MCF 10A (cell line): Measurements from ENCODE around the gene FAR2. TPM values are rescaled to one million over a fixed set of nuclear protein-coding genes. Genes with fewer than 3 reads are reported as not detected.

Experiments used
- BruUV-seq: library from RNA; stranded (reverse); fragments of 400-500 nt; replicated peaks from 2 replicates; lab custom pipeline; 2021; lab: Mats Ljungman, UMichigan
- CTCF ChIA-PET: fragments of 300-600 bp; sonication (Branson Sonifier 250); formaldehyde crosslinking; extraction: SDS; loops from one replicate; lab custom pipeline; 2021; ENCODE audit warnings: antibody characterized with exemption, inconsistent platforms; lab: Yijun Ruan, JAX
- POLR2A ChIA-PET: fragments of 300-600, 350-650 bp; sonication (Branson Sonifier 250); formaldehyde crosslinking; extraction: SDS; loops from one replicate; lab custom pipeline; 2020; ENCODE audit warnings: antibody characterized with exemption, inconsistent platforms; lab: Yijun Ruan, JAX
- DNase-seq: peaks from one replicate; pipeline ENCODE4 v3.0.0-alpha.2; 2018; ENCODE audit not compliant: unreplicated experiment
- H3K27ac Mint-ChIP-seq: one replicate; pipeline ENCODE4 v1.8.0; 2022; ENCODE audit warnings: mild to moderate bottlenecking, low read depth, mixed read lengths; ENCODE audit not compliant: unreplicated experiment
- H3K27me3 Mint-ChIP-seq: one replicate; pipeline ENCODE4 v1.8.0; 2022; ENCODE audit warnings: mixed read lengths; ENCODE audit not compliant: insufficient read depth, unreplicated experiment
- H3K36me3 Mint-ChIP-seq: one replicate; pipeline ENCODE4 v1.8.0; 2022; ENCODE audit warnings: mild to moderate bottlenecking, moderate library complexity, mixed read lengths; ENCODE audit not compliant: insufficient read depth, unreplicated experiment
- H3K4me1 Mint-ChIP-seq: one replicate; pipeline ENCODE4 v1.8.0; 2022; ENCODE audit warnings: mixed read lengths; ENCODE audit not compliant: insufficient read depth, unreplicated experiment
- H3K4me3 Mint-ChIP-seq: one replicate; pipeline ENCODE4 v1.8.0; 2022; ENCODE audit warnings: mild to moderate bottlenecking, moderate library complexity, mixed read lengths; ENCODE audit not compliant: unreplicated experiment
- H3K9me3 Mint-ChIP-seq: one replicate; pipeline ENCODE4 v1.8.0; 2022; ENCODE audit warnings: mixed read lengths; ENCODE audit not compliant: unreplicated experiment
- intact Hi-C: fragments of 100-400 bp; cut with micrococcal nuclease; formaldehyde crosslinking; loops from 2 replicates; pipeline ENCODE4 v1.14.1; 2022
- total RNA-seq: library from RNA; stranded (reverse); gene quantifications from 2 replicates; pipeline ENCODE4 v1.2.3, GENCODE V29; 2022
- TF ChIP-seq, protein P1 (sequence below): fragments of 200-600 bp; IDR thresholded peaks from one replicate; pipeline ENCODE4 v1.8.0; 2022; ENCODE audit warnings: antibody characterized with exemption, mild to moderate bottlenecking; ENCODE audit not compliant: unreplicated experiment

FAR2 gene
- total RNA-seq, 1 experiment from 2014 or later, result 1.7 TPM

DNA sequence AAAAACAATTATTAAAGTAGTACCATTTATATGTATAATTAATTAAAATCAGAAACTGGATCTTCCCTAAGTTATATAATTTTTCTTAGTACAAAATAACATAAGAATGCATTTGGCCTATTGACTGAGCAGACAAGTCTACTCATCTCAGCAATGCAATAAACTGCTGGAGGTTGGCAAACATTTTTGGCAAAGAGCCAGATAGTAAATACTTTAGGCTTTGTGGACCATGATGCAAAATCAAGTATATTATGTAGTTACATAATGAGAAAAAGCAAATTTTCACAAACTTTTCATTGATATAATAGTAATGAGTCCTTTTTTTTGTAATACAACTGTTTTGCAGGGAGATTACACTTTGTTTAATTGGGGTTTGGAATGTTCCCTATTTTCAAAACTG is 201.0 kb downstream of the FAR2 start:
- Mint-ChIP-seq H3K27me3 (no peaks in the 10 kb centered on the region), H3K9me3 (no peaks in the 10 kb centered on the region), H3K4me3 (no peak overlapping the region), H3K36me3 (peaks cover 61% of the 10 kb centered on the region), H3K4me1 (no peaks in the 10 kb centered on the region), H3K27ac (no peak overlapping the region)
- ChIA-PET CTCF (no interaction called here), POLR2A (no interaction called here)
- intact Hi-C loops, result loop anchor here (10.0 kb wide), 1 partner anchor 135 kb away; no protein-coding TSS in a partner anchor
- TF ChIP-seq, protein P1, sequence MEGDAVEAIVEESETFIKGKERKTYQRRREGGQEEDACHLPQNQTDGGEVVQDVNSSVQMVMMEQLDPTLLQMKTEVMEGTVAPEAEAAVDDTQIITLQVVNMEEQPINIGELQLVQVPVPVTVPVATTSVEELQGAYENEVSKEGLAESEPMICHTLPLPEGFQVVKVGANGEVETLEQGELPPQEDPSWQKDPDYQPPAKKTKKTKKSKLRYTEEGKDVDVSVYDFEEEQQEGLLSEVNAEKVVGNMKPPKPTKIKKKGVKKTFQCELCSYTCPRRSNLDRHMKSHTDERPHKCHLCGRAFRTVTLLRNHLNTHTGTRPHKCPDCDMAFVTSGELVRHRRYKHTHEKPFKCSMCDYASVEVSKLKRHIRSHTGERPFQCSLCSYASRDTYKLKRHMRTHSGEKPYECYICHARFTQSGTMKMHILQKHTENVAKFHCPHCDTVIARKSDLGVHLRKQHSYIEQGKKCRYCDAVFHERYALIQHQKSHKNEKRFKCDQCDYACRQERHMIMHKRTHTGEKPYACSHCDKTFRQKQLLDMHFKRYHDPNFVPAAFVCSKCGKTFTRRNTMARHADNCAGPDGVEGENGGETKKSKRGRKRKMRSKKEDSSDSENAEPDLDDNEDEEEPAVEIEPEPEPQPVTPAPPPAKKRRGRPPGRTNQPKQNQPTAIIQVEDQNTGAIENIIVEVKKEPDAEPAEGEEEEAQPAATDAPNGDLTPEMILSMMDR, result no peak
- peak; percentile 55 for DNase-seq
- BruUV-seq, result no TSS peak

DNA sequence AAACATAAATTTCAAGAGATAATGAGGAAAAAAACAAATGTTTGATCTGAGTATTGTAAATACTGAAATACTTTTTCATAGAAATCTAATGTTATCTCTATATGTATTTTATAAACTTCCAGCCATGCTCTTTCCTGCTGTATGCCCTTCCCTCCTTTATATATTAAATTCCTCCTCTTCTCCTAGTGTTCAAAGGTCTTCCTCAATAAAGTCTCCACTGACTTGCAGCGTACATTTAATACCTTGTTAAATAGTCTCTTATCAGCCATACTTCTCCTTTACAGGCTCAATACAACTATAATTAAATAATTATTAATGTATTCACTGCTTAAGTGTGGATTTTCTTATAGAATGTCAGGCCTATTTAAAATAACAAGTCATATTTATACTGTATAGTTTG is 205.9 kb downstream of the FAR2 start:
- Mint-ChIP-seq H3K27ac (no peak overlapping the region), H3K27me3 (no peaks in the 10 kb centered on the region), H3K4me1 (no peaks in the 10 kb centered on the region), H3K4me3 (no peak overlapping the region), H3K36me3 (peaks cover 77% of the 10 kb centered on the region), H3K9me3 (no peaks in the 10 kb centered on the region)
- POLR2A ChIA-PET, result no interaction called here
- intact Hi-C loops, result loop anchor here (10.0 kb wide), 1 partner anchor 130 kb away; no protein-coding TSS in a partner anchor
- CTCF ChIA-PET, result no interaction called here
- TF ChIP-seq, protein P1, result no peak
- no TSS peak for BruUV-seq
- no peak for DNase-seq

DNA sequence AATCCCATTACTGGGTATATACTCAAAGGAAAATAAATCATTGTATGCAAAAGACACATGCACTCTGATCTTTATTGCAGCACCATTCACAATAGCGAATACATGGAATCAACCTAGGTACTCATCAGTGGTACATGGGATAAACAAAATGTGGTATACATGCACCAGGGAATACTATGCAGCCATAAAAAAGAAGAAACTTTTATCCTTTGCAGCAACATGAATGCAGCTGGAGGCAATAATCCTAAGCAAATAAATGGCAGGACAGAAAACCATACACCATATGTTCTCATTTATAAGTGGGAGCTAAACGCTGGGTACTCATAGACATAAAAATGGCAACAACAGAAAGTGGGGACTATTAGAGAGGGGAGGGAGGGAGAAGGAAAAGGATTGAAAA is 216.0 kb downstream of the FAR2 start:
- Mint-ChIP-seq H3K36me3 (peaks cover 57% of the 10 kb centered on the region), H3K4me3 (no peak overlapping the region), H3K4me1 (no peaks in the 10 kb centered on the region), H3K9me3 (no peaks in the 10 kb centered on the region), H3K27me3 (no peaks in the 10 kb centered on the region), H3K27ac (no peak overlapping the region)
- DNase-seq, result no peak
- BruUV-seq, result no TSS peak
- TF ChIP-seq, protein P1, result no peak
- ChIA-PET POLR2A (interaction anchor here (1.9 kb wide), 1 partner anchor 16 kb away, joined by 4 read pairs; the partner anchor contains the start of gene ERGIC2), CTCF (interaction anchor here (0.6 kb wide), 1 partner anchor 1224 kb away, joined by 3 read pairs; no protein-coding TSS in a partner anchor)
- intact Hi-C loops, result no loop called here

DNA sequence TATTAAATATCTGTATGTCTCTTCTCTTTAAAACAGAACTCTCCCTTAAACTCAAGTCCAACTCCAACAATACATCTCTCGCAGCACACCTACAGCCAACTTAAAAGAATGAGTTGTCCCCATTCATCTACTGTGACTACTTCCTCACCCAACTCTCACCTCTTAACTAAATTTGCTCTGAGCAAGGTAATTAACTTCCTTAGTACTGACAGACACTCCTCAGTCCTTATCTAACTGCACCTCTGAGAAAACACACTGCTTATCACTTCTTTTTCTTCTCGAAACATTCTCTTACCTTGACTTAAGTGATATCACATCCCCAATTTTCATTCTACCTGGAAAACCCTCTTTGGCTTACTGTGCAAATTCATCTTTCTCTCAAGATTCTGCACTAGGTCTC is 224.9 kb downstream of the FAR2 start:
- ChIA-PET CTCF (no interaction called here), POLR2A (no interaction called here)
- Mint-ChIP-seq H3K27ac (no peak overlapping the region), H3K4me1 (peaks cover 12% of the 10 kb centered on the region), H3K27me3 (no peaks in the 10 kb centered on the region), H3K9me3 (no peaks in the 10 kb centered on the region), H3K4me3 (no peak overlapping the region), H3K36me3 (peaks cover 42% of the 10 kb centered on the region)
- intact Hi-C loops, result no loop called here
- BruUV-seq, result no TSS peak
- TF ChIP-seq, protein P1, result no peak
- DNase-seq, result no peak
